Activated CD8-positive, alpha-beta memory T cell treated with anti-CD3 and anti-CD28 coated beads for 4 hours (primary cell): Measurements from ENCODE around the gene BSG.

Experiments
- DNase-seq, 2 donors: peaks; one replicate each; pipeline ENCODE4 v3.0.0-alpha.2; 2020; ENCODE audit warnings: low read depth in 2 of 2

The BSG gene

DNA sequence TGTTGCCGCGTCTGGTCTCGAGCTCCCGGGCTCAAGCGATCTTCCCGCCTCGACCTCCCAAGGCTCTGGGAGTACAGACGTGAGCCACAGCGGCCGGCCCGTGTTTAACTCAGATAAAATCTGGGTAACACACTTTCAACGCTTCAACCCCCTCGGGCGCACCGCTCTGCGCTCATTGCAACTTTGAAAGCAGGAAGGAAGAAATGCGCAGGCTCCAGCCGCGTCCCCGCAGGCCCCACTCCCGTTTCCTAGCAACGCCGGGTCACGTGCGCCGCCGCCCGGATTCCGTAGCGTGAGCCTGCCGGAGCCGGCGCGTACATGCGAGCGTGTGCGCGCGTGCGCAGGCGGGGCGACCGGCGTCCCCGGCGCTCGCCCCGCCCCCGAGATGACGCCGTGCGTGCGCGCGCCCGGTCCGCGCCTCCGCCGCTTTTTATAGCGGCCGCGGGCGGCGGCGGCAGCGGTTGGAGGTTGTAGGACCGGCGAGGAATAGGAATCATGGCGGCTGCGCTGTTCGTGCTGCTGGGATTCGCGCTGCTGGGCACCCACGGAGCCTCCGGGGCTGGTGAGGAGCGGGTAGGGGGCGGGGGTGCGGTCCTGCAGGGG, at the start of gene BSG:
Gene BSG, plus strand, starts transcription at position 457 of the 603 bp plus-strand sequence. Its CDS starts 39 bp downstream, at position 496.
- DNase-seq = peak; percentile 95 to 98

DNA sequence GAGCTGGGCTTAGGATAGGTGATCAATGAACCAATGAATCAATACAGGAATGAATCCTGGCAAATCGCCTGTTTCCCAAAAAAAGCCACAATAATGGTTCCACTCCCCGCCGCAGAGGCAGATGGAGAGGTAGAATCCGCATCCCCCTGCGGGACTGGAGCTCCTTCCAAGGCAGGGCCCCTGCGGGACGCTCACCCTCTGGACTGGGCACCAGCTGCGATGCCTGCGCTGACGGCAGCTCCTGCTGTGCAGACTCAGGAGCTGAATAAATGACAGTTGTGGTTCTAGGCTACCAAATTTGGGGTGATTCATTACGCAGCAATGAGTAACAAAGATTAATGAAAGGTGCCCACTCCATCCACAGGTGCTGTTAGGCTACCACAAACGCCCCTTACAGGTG, 49.7 kb upstream of the BSG start:
- DNase-seq = no peak

DNA sequence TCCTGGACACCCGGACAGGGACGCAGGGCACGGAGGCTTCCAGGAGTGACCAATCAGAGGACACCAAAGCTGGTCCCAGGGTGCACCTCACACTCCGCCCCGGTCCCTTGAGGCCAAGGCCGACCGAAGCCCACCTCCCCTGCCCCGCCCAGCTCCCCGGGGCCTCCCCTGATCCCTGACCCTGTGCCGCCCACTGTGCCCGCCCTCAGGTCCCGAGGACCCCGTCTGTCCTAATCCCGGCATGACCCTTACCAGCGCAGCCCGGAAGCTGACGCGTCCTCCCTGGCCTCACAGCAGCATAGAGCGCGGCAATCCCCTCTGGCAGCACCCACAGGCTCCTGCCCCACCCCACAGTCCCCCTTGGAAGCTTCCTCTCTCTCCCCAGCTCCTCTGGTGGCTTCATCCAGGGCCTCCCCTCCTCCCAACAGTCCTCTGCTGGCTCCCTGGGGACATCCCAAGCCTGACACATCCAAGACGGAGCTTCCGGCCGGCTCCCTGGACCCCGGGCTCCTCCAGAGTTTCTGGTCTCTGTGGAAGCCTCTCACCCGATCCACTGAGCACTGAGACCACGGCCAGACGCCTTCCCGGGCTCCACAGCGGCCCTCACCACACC, 48.2 kb upstream of the BSG start:
- no peak for DNase-seq

DNA sequence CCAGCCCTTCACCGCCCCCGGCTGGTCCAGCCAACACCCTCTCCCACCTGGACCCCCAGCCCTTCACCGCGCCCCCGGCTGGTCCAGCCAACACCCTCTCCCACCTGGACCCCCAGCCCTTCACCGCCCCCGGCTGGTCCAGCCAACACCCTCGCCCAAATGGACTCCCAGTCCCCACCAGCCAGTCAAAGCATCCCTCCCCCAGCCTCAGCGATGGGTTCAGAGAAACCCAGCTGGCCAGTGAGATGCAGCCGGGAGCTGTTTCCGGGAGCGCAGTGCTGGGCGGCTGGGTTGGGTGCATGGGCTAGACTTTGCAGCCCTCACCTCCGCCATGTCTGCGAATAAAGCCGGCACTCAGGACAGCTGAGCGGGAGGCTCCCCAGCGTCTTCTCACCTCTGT, 47.4 kb upstream of the BSG start:
- DNase-seq = no peak

DNA sequence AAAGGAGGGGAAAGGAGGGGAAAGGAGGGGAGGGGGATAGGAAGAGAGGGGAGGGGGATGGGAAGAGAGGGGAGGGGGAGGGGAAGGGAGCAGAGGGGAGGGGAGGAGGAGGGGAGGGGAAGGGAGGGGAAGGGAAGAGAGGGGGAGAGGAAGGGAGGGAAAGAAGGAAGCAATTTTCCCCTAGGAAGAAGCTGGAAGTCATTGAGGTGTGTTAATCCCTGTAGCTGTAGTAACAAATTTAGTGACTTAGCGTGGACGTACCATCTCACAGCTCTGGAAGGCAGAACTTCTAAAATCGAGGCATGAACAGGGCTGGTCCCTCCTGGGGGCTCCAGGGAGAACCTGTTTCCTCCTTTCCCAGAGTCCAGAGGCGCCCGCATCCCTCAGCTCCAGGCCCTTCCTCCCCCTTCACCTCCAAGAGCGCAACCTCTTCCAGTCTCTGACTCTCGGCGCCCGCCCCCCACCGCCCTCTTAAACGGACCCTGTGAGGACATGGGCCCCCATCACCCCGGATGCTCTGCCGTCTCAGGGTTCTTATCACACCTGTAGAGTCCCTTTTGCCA, 46.5 kb upstream of the BSG start:
- no peak for DNase-seq

DNA sequence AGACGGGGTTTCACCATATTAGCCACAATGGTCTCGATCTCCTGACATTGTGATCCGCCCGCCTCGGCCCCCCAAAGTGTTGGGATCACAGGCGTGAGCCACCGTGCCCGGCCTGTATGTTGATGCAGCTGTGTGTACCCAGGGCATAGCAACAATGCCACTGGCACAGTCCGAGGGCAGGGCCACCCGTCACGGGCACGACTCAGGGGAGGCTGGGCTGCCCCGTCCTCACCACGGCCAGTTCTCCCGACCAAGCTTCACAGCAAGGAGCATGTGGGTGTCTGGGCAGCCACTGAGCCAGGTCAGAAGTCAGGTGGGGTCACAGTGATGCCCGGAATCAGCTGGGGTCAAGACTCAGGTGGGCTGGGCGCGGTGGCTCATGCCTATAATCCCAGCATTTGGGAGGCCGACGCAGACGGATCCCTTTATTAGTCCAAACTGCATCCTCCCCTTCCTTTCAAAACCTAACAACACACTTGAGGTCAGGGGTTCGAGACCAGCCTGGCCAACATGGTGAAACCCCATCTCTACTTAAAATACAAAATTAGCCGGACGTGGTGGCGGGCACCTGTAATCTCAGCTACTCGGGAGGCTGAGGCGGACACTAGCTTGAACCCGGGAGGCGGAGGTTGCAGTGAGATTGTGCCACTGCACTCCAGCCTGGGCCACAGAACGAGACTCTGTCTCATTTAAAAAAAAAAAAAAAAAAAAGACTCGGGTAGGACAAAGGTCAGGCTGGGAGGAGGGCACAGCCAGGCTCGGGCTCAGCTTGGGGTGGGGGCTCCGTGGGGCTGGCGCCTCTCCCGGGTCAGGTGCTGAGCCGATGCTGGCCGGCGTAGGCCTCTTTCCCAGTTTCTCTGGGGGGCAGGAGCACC, 42.0 kb upstream of the BSG start:
- no peak for DNase-seq

DNA sequence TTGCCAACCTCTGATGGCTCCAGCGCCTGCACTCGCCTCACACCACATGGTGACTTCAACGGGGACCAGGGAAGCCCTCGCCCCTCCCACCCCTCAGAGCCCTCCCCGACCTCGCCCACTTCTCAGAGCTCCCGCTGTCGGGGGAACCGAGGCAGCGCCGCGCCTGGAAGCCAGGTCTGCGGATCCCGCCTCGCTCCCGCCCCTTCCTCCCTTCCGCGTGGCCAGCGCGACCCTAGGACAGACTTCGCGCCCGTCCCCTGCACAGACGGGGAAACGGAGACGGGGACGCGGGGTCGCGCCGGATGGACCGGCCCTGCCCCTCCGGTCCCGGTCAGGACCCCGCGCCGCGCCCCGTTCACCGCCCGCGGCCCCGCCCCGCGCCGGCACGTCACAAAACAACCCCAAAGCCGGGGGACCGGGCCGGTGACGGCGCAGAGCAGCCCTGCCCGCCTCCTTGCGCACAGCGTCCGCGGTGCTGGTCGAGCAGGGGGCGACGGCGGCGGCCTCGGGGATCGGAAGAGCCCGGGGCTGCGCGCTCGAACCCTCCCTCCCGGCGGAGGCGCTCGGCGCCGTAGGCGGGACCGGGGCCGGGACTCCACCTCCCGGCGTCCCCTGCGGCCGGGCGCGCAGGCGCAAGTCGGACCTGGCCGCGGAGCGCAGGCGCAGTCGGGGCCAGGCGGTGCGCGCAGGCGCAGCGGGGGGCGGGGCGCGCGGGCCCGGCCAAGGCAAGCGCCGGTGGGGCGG, 41.2 kb upstream of the BSG start:
- peak; percentile 63 to 68 for DNase-seq

DNA sequence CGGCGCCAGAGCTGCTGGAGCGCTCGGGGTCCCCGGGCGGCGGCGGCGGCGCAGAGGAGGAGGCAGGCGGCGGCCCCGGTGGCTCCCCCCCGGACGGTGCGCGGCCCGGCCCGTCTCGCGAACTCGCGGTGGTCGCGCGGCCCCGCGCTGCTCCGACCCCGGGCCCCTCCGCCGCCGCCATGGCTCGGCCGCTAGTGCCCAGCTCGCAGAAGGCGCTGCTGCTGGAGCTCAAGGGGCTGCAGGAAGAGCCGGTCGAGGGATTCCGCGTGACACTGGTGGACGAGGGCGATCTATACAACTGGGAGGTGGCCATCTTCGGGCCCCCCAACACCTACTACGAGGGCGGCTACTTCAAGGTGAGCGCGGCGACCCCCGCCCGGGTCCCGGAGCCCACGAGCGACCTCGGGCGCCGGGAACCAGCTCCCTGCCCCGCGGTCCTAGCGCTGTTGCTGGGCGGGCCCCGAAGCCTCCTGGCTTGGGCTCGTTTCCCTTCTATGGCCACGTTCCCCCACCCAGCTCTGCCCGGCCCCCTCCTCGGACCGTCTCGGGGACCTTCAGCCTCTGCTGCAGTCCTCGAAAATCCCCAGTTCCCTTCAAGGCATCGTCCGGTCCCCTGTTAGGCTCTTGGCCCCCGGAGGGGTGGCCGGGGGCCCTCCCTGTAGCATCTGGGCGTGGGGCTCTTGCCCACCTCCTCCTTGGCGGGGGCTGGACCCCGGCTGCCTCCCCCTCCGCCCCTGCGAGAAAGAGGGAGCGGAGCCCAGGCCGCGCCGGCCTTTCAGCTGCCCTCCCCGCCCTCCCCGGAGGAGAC, 40.4 kb upstream of the BSG start, which contains the start of gene CDC34:
Gene CDC34, plus strand, starts transcription at position 8 of the 808 bp plus-strand sequence. Its CDS starts 172 bp downstream, at position 180.
- no peak for DNase-seq

DNA sequence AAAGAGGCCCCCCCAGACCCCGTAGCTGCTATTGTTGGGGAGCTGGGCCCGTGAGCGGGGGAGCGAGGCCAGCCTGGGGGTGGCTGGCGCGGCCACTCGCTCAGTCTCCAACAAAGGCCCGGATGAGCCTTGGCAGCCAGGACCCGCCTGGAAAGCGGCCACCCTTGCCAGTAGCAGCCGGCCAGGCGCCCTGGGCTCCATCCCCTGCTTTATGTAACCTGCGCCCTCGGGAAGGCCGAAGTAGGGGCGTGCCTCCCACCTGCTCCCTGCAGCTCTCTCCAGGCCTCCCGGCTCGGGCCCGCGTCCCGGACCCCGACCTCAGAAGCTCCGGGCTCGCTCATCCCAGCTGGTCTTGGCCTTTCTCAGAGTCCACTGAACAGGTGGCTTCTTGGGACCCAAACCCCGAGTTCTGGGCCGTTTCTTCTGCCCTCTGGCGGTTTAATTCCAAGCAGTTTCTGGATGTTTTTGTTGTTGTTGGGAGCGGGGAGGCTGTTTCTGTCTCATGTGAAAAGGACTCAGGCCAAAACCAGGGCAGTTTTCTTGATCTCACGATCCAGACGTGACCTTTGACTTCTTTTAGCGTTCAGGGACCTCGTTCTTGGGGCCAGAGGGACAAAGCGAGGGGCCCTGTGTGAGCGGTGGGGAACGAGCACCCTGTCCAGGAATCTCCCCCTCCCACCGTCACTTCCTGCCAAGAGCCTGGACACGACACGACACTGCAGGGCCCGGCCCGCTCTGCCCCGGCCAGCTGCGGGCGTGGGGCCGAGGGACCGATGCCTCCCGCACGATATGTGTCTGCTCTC, 39.6 kb upstream of the BSG start:
- DNase-seq = no peak

DNA sequence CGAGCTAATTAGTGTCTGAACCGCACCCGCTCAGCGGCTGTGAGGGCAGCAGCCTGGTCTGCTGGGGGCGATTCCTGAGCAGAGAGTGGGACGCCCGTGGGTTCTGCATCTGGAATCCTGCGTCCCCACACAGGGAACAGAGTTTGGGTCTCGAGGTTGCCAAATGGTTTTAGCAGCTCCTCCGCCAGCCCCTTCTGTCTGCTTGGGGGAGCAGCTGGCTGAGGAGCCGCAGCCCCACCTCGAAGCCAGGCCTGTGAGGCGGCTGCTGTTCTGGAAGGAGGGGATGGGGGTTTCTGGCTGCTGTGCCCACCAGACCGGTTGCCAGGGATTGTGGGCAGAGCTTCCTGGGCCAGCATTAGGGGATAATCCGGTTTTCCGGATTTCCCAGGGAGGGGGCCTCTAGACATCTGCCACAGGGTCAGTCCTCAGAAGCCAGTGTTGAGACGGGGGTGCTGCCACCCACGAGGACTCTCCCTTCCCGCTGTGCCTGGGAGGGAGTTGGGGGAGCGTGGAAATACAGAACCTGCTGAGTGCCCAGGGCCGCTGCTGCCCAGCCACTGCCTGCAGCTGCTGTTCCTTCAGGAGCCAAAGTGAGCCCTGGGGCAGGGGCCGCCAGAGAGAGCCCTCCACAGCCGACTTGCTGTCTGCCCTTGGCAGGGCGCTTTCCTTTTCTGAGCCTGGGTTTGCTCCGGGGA, 38.9 kb upstream of the BSG start:
- no peak for DNase-seq

DNA sequence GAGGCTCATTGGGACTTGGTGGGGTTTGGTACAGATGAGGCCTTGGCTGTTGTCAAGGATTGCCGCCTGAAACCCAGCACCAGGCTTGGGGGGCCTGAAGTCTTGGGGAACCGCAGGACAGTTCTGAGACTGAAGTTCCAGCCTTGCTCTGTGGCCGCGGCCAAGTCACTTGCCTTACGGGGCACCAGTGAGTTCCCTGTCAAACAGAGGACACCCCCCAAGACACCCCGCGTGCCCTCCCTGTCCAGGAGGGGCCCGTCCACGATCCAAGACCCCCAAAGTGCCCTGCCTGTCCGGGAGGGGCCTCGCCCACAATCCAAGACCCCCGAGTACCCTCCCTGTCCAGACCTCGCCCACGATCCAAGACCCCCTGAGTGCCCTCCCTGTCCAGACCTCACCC, 38.3 kb upstream of the BSG start:
- no peak for DNase-seq

DNA sequence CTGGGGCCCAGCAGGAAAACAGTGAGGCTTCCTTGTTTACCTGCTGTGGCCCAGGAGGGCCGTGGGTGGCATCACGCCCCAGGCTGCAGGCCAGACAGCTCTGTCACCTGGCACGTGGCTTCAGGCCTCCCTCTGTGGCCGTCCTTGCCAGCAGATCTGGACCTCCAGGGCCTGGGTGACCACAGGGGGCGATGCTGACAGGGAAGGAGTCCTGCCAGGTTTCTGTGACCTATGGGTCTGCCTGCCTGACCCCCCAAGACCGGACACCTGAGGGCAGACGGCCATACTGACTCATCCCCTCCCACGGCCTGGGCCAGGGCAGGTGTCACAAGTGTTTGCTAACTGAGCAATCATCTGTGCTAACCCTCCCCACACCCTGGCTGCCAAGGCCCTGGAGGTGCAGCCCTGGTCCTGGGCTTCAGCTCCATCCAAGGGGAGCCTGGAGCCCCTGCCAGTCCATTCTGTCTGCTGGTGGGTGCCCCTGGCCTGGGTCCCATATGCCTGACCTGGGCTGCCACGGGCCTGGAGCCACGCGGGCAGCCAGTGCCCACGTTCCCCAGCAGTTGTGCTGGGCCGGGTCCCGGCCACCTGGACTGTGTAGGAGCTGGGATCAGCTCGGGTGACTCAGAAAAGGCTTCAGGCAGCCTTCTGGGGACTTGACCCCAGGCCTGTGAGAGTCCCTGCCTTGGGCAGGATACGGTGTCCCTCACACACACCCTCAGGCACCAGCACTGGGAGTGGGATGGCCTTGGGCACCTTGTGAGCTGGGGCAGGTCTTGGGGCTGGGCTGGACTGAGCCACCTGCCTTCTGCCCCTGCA, 37.2 kb upstream of the BSG start:
- DNase-seq = no peak

DNA sequence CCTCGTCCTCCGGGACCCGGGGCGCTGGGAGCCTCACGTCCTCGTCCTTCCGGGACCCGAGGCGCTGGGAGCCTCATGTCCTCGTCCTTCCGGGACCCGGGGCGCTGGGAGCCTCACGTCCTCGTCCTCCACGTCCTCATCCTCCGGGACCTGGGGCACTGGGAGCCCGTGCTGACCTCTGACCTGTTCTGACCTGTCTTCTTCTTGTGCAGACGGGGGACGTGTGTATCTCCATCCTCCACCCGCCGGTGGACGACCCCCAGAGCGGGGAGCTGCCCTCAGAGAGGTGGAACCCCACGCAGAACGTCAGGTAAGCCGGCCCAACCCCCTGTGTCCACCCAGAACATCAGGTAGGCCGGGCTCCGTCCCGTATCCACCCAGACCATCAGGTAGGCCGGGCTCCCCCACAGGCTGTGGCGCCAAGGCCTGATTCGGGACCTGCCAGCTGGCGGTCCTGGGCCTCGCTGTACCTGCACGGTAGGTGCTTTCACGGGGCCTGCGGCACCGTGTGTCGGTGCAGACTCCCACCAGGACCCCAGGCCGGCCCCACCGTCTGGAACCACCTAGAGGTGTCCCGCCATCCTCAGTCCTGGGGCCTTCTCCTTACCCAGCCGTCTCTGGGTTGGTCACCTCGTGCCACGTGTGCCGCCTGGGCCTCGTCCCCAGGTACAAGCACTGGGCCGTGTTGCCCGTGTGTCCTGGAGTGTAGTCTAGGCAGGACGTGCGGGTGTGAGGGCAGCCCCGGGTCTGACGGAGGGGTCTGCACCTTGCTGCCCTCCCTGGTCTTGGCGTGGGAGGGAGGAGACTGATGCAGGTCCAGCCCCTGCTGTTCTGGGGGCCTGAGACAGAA, 36.1 kb upstream of the BSG start:
- DNase-seq = no peak

DNA sequence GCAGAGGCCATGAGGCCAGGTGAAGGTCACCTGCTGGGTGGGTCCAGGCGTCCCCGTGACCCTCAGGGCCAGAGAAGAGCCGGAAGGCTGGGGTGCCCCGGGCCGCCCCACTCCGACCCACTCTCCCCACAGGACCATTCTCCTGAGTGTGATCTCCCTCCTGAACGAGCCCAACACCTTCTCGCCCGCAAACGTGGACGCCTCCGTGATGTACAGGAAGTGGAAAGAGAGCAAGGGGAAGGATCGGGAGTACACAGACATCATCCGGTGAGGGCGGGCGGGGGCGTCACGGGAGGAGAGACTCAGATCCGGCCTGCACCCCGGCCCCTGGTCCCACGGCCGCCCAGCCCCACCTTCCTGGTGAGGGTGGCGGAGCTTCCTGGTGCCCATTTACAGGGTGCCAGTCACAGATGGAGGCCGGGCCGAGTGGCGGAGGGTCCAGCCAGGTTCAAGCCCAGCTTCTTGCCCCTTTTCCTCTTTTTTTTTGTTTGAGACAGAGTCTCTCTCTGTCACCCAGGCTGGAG, 35.5 kb upstream of the BSG start:
- no peak for DNase-seq

DNA sequence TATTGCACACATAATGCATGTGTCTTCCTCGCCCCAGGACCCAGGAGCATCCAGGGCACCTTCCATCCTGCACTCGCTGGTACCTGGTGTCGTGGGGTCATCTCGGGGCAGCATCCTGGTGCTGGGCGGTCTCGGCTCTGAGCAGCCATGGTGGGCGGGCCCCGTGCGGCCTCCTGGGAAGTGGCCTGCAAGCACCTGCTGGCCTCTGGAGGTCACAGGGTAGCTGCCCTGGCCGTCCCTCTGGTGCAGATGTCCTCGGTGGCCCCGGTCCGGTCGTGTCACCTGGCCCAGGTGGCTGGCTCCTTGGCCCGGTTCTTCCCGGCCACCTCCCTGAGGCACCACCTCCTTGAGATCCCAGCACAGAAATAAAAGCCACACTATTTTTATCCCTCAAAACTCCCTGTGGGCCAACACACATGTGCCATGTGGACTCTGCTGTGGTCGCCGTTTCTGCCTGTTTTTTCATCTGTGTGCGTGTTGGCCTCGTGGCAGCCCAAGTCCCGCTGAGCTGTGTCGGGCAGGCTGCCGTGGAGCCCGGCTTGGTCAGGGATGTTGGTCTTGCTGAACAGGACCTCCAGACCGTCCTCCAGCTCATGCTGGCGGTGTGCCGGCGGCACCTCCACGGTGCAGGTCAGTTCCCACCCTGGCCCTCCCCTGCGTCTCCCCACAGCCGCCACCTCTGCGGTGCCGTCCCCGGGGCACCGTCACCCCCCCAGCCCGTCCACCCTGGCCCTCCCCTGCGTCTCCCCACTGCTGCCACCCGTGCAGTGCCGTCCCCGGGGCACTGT, 33.6 kb upstream of the BSG start:
- DNase-seq = no peak

DNA sequence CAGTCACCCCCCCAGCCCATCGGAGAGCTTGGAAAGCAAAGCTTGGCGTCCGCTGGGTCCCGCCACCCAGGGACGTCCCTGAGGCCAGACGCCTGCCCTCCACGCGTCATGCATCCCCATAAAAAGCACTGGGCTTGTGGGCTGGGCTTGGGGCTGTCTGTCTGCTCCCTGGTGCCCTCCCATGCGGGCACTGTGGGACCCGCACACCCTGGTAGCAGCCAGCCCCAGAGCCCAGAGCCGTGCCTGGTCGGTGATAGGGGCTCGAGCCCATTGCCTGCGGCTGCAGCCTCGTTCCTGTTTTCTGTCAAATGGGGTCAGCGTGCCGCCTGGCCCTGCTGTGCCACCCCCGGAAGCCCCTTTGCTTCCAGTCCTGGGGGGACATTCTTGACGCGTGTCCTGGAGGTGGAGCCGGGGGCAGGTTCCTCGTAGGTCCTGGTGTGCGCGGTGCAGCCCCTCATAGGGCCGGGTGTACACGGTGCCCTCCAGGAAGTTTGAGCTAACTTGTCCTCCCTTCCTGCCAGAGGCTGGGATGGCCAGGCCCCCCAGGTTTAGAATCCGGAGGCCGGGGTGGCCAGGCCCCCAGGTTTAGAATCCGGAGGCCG, 32.9 kb upstream of the BSG start:
- no peak for DNase-seq
